ENCODE data around the gene RBM38.

The RBM38 gene

DNA sequence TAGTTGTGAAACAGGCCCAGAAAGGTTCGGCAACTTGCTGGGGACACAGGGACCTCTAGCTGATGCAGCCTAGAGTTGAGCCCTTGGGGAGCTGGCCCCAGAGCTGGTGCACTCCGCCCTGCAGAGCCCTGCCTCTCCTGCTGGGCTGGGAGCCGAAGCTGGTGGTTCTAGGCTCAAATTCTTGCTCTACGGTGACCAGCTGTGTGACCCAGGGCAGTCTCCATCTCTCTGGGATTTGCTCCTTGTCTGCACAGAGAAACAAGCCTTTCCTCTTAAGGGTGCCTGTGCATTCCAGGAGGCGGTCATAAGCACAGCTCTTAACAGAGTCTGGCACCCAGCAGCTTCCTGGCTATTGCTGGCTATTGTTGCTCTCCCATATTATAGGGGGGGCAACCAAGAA is 47.4 kb downstream of the RBM38 start:
- DNase-seq, result no peak

DNA sequence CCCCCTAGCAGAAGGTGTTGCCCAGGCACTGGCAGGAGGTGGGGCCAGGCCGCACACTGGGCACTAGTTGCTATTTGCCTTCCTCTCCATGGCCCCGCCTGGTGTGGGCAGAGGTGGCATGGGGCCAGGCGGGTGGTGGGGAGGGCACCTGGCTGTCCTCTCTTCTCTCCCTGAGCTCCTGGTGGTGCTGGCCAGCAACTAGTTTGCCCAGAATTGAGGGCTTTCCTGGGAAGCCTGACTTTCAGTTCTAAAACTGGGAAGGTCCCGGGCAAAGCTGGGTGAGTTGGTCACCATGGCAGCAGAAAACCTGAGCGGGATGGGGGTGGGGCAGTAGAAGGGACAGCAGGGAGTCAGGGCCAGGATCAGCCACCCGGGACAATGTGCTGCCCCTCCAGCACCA is 48.2 kb downstream of the RBM38 start:
- DNase-seq, result no peak

DNA sequence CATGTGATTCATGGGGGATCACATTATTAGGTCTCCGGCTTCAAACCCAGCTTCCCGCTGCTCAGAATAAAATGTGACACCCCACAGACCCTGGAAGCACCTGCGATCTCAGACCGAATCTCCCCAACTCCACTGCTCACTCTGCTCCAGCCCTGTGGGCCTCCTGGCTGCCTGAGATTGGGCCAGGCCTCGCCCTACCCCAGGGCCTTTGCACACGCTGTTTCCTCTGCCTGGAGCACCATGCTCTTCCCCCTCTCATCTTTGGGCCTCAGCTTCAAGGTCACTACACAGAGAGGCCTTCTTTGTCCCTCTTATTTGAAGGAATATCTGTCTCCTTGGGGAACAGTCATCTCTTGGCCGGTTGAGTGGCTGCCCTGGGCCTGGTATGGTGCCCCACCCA is 48.8 kb downstream of the RBM38 start:
- DNase-seq, result no peak

DNA sequence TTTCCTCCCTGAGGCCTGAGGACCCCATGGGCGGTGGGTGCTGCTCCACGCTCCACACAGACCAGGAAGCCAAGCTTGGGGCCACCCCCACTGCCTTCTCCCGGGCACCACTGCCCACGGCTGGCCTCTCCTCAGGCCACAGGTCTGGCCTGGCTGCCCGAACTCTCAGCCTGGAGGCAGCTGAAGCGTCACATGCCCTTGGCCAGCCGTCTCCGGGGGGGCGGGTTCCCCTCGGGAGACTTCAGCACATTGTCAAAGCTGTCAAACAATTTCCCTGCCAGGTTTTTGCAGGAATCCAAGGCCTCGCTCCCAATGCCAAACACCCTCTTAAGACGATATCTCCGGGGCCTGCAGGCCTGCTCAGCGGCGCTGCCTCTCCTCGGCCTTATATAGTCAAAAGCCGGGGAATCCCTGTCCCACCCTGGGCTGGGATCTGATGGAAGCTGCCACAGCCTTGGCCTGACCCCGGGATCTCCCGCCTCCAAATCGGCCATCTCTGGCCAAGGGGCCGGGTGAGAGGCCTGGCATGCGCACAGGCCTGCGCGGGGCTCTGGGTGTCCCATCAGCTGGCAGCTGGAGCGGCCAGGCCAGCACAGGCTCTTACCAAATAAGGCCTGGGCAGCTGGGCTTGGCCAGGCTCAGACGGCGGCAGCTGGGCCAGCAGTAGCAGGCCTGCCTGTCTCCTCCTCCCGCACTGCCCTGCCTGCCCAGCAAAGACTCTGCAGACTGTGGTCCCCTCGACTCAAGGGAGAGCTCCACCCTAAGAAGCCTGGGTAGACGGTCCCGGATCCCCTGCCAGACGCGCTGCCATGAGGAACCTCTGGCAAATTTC is 49.7 kb downstream of the RBM38 start:
- no peak for DNase-seq

DNA sequence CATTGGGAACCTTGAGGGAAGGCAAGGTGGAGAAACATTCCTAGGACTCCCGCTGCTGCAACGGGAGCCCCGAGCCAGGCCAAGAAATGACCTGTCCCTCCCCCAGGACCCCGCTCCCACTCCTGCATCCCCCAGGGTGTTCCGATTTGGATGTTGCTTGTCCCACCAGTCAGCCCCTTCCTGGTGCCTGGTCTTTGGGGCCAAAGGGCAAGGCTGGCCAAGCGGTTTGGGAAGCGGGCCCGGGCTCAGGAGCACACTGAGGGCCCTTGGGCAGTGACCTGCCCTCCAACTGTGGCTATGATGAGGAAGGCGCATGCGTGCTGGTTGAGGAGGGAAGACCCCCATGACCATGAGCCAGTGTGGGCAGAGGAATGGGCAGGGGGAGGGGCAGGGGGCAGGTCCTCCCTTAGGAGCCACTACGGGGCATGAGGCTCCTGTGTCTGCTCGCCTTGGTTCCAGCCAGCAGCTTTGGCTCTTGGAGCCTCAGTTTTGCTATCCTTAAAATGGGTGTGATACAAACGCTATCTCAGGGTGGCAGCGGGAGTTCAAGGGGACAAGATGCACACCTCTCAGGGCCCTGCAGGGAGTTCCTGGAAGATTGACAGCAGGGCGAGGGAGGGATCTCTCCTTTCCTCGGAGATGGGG is 50.4 kb downstream of the RBM38 start:
- DNase-seq, result no peak

DNA sequence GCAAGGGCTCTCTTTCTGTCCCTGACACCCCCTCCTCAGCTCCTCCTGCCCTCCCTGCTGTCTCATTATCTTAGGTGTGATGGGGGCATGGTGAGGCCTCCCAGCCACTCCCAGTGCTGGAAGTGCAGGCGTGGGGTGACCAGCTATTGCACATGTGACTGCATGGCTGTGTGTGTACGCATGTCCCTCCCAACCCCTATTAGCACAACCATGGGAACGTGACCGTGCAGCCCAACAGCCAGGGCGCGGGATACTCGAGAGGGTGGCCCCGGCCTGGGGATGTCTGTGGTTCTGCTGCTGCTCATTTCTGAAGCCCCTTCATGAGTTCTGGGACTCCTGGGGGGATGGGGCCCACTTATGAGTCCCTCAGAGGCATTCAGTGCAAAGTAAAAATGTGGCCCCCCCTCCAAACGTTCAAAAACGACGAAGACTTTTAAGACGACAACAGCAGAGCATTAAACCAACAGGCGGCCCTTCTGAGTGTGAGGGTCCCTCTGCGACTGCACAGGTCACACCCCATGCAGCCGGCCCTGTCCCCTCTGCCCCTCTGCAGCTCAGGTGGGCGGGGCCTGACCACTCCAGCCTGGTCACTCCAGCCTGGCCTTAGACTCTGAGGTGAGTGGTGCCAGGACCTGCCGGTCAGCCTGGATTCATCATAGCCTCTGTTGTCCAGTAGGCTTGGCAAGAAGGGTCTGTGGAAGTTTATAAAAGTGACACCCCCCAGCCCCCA is 51.1 kb downstream of the RBM38 start:
- DNase-seq, result no peak

DNA sequence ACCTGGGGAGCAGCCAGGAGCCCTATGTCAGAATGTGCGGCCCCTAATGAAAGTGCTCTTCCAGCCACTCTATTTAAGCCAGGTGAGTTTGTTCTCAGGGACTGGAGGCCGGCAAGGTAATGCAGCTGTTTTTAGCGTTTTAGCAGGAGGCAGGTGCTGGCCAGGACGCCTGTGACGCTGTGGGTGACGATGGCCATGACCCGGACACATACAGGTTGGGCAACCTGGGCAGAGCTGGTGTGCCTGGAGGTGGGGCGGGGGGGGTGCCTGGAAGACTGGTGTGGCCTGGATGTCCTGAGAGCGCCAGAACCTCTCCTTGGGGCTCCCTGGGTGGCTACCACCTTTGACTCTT is 51.7 kb downstream of the RBM38 start:
- DNase-seq, result no peak

DNA sequence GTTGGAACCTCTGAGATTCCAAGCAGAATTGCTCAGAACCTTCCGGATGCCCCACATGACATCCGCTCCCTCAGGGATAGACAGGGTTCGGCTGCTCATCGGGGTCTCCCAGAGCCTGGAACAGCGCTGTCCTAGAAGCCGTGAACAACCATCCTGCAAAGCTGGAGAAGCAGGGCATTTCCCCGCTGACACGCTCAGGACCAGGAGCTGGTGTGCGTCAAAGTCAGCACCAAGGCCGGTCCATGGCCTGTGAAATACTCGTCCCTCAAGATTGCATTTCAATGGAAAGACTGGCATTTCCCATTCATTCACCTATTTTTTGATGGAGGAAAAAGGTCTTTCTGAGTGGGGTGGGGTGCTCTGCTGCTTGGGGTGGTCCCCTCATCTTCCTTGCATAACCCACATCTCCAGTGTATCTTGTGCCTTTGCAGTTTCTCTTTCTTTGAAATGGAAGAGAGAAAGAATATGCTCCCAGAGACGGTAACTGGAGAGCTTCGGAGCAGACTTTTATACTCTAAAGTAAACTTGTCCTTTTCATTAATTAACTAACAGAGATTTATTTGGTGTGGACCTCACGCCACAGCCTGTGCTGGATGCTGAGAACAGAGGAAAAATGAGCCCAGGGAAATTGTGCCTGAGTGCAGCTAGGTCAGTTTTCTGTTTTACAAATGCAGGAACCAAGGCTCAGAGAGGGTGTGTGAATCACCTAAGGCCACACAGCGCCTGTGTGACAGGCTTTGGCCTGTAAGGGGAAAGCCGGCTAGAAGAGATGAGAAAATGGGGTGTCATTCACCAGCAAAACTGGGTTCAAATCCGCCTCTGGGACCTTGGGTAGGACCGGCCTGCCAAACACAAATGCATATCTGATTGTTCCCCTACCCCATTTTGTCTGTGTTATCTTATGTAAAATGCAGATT is 52.4 kb downstream of the RBM38 start:
- no peak for DNase-seq

DNA sequence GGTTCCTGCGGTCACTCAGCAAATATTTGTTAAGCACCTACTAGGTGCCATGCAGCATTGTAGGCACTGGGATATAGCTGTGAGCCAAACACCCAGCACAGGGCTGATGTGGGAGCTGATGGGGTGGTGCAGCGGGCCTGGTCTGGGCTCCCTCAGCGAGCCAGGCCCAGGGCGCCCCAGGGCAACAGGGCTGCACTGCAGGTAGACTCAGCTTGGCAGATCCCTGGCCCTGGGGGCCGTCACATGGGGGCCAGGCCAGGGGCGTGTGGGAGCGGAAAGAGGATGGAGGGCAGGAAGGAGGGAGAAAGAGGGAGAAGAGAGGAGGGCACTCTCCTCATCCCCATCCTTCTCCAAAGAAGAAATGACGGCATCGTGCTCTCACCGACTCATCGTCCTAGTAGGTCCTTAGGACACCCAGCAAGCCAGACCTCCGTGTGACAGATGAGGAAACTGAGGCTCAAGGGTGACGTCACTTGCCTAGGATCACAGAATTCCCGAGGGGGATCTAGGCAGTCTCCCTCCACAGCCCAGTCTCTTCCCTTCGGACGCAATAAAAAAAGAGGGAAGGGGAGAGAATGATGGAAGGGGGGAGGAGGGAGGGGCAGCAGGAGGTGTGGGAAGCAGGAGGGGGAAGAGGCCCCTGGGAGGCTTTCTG is 53.3 kb downstream of the RBM38 start:
- no peak for DNase-seq

DNA sequence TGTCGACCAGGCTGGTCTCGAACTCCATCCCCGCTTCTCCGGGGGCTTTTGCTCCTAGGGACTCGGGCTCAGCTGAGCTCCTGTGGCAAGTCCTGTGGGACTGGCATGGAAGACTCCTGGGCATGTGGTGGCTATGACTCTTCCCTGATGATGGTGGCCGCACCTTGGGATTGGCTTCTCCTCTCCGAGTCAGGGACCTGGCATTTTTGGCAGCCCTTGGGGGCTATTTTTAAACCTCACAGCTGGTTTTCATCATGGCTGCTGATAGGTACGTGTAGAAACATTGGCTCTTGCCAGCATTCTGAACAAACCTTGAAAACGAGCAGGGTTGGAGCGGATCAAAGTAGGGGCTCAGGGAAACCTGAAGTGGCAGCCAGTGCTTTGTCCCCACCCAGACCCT is 54.1 kb downstream of the RBM38 start:
- no peak for DNase-seq

DNA sequence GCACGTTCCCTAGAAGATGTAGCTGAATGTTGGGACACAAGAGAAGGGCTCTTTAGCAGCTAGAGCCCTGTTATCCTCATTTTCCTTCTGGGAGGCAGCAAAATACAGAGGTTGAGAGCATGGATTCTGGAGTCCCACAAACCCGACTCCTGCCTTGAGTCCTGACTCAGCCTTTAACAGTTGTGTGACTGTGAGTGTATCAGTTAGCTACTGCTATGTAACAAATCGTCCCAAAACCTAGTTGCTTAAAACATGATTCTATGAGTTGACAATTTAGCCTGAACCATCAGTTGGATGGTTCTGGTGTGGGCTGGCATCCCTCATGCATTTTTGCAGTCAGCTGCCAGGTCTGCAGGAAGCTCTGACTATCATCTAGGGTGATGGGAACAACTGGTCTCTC is 54.6 kb downstream of the RBM38 start:
- DNase-seq, result no peak

DNA sequence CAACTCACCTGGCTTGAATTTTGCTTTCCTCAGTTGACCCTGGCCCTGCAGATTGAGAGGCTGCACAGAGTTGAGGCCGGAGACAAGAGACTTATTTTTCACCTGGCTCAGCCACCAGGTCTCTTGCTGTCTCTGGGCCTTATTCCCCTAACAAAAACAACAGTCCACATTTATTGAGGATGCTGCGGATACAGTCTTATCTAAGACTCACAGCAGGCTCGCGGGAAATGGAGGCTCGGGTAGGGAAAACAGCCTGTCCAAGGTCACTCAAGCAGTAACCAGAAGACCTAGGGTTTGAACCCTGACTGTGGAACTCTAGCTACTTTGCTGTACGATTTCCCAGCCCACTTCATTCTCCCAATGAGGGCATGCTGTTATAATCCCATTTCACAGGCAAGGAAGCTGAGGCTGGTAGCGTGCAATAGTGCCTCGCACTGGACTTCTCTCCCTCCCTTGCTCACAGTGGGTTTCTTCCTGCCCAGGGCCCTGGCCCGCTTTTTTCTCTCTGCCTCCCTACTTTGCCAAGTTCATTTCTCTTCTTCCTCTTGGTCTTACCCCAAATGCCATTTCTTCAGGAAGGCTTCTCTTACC is 57.7 kb downstream of the RBM38 start:
- DNase-seq, result no peak

DNA sequence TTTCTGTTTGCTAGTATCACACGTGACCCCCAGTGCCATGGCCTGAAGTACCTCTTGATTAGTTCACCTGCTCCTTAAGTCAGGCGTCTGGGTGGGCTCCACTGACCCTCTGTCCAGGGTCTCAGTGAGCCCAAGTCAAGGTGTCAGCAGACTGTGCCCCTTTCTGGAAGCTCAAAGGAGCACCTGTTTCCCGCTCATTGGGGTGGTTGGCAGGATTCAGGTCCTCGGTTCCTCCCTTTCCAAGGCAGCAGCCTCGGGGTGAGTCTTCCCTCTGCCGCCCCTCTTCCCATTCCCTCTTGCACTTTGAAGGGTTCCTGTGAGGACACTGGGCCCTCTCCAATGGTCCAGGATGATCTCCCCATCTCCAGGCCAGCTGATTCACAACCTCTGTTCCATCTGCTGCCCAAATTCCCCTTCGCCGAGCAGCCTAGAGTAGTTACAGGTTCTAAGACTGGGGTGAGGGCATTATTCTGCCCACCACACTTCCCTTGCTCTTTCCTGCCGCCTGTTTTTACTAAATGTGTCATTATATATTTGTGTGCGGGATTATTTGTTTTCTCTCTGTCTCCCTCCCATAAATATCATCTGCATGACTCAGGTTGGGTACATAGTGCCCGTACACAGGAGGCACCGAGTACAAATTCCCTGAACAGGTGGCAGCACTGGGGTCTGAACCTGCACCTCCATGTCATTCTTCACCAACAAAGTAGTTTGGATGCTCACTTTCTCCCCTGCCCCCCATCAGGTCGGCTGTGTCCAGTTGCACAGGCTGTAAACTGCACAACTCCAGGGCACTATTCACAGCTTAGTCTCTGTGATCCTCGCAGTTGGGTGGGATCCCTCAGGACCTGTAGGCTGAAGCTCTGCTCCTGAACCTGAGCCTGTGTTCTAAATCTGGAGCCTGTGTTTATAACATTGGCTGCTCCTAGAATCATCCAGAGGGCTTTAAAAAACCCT is 58.5 kb downstream of the RBM38 start:
- no peak for DNase-seq

DNA sequence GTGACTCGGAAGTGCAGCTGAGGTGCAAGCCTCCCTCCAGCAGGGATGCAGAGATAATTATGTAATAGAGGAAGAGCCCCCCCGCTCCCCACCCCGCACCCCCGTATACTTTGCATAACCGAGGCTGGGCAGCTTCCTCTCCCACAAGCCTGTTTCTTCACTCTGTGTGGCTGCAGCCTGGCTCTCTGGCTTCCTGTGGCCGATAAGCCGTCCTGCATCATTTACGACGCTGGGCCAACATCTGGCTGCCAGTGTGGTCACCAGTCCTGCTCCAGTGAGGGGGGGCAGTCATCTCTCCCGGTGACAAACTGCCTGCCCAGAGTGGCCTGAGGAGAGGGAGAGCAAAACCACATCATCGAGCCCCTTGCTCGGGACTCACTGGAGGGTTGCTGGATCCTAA is 59.2 kb downstream of the RBM38 start:
- no peak for DNase-seq

DNA sequence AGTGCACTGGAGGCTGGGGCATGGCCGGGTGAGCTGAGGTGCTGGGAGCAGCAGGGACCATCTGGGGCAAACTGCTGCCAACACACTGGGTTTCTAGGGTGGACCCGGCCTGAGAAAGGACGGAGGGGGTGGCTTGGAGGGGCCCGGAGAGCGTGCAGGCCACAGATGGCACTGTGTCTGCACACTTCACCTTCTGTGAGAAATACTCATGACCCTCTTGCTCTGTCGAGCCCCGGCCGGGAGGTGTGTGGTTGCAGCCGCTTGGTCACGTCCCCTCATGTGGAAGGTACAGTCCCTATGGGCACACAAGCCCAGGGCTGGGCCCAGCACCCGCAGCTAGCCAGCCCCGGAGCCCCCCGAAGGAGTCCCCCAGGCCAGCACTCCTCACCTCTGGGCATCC is 59.7 kb downstream of the RBM38 start:
- DNase-seq, result no peak

DNA sequence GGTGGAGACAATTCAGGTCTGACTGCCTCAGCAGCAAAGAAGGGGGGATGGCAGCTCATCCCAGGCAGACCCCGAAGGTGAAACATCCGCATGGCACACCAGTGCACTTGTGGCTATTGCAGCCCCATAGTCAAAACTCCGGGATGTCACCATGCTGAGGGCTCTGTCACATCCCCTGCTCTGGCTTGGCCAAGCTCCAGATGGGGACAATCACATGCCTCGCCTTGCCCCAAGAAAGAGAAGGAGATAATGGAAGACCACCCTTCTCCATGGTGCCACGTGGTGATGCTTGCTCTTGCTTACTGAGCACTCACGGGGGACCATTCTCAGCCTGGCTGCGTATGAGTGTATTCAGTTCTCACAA is 60.2 kb downstream of the RBM38 start:
- DNase-seq, result no peak

DNA sequence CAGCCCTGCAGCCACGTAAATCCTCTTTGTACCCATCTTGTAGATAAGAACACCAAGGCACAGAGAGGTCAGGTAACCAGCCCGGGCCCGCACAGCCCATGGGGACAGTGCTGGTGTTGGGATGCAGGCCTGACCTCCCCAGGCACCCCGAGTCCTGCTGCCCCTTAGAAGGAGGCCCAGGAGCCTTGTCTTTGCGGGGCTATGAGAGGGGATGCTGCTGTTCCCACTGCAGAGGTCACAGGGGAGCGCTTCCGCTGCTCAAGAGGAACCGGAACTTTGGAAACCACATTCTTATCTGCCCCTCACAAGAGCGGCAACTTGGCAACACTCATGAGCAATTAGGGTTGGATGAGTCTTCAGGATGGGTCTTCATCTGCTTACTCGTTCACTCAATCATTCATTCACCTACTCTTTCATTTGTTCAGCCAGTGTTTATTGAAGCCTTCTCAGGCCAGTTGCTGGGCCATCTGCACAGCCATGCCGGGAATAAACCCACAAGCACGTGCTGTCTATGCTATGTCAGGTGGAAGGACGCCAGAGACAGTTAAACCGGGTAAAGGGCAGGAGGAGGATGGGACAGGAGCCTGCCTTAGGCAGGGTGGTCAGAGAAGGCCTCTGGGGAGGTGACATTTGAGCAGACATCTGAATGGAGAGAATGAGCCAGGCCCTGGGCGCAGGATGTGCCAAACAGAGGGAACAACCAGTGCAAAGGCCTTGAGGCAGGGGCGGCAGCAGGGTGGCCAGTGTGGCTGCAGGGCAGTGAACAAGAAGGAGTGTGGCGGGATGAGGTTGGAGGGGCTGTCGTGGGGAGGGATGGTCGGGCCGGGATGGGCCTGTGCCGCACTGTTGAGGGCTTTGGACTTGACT is 60.8 kb downstream of the RBM38 start:
- DNase-seq, result no peak

DNA sequence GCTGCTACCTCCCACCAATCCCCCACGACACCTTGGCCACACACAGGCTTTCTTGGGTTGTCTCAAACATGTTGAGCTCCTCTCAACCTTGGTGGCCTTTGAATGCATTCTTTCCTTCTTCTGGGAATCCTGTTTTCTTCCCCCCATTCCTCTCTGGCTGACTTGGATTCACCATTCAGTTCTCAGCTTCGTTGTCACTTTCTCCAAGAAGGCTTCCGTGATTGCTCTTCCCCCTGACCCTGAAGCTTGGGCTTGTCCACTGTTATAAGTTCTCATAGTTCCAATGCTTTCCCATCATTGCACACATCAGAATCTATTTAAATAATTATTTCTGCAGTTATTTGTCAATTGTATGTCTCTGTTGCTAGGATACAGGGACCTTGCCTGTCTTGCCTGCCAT is 64.2 kb downstream of the RBM38 start:
- DNase-seq, result no peak

DNA sequence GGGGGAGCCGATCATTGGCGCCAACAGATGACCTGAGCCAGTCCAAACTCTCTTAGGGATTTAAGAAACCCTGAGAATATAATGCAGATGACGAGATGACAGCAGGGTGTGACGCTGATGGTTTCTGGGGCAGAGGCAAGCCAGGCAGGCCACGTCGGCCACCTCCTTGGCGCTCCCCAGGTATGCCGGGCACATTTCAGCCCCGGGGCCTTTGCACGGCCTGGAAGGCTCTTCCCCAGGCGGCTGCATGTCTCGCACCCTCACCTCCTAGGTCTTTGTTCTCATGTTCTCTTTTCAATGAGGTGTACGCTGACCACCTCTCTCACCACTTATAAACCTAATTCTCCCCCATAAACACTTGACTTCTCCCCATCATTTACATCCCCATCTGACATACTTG is 64.9 kb downstream of the RBM38 start:
- no peak for DNase-seq

Measured in CD4-positive, alpha-beta T cell treated with Interleukin-4 for 4 hours (primary cell).